GDM1 (cell line): Measurements from ENCODE around the gene OTUD7B.
A peak's percentile ranks its signal among the peaks of the same experiment; 100 is the strongest.
"Not testable (repeated sequence)": the region's sequence is repeated elsewhere in the genome, so short reads cannot be mapped to it uniquely, and the experiment has no call there.

Source experiments
- DNase-seq: peaks from one replicate; lab custom pipeline; 2025; lab: John Stamatoyannopoulos, UW

OTUD7B gene

GRCh38 chr1:150010393-150011115, at the start of gene OTUD7B:
Gene OTUD7B (minus strand): TSS chr1:150010726. CDS start chr1:149977510, 33,216 bp downstream.
- no peak for DNase-seq

DNA sequence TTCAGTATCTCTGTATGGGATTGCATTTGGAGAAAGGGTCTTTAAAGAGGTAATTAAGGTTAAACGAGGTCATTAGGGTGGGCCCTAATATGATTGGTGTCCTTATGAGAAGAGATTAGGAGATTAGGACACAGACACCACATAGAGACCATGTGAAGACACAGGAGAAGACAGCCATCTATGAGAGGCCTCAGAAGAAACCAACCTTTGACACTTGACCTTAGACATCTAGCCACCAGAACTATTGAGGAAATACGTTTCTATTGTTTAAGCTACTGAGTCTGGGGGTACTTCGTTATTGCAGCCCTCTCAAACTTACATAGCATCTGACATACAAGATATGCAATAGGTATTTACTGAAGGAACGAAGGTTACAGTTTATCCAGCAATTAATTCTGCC, 49.7 kb upstream of the OTUD7B start:
- no peak for DNase-seq

GRCh38 chr1:150056407-150056806, 45.9 kb upstream of the OTUD7B start:
- DNase-seq: no peak

DNA sequence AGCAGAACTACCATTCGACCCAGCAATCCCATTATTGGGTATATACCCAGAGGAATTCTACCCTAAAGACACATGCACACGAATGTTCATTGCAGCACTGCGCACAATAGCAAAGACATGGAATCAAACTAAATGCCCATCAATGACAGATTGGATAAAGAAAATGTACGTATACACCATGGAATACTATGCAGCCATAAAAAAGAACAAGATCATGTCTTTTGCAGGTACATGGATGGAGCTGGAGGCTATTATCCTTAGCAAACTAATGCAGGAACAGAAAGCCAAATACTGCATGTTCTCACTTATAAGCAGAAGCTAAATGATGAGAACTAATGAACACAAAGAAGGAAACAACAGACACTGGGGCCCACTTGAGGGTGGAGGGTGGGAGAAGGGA, 45.0 kb upstream of the OTUD7B start:
- not testable (repeated sequence) for DNase-seq

DNA sequence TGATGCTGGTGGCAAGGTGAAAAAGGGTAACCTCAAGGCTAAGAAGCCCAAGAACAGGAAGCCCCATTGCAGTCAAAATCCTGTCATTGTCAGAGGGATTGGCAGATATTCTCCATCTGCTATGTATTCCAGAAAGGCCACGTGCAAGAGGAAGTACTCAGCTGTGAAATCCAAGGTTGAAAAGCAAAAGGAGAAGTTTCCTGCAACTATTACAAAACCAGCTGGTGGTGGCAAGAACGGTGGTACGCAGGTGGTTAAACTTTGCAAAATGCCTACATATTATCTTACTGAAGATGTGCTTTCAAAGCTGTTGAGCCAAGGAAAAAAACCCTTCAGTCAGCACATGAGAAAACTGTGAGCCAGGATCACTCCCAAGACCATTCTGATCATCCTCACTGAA, 43.4 kb upstream of the OTUD7B start:
- DNase-seq: peak; percentile 12

GRCh38 chr1:150051905-150052412, 41.4 kb upstream of the OTUD7B start:
- DNase-seq: peak; percentile 4

DNA sequence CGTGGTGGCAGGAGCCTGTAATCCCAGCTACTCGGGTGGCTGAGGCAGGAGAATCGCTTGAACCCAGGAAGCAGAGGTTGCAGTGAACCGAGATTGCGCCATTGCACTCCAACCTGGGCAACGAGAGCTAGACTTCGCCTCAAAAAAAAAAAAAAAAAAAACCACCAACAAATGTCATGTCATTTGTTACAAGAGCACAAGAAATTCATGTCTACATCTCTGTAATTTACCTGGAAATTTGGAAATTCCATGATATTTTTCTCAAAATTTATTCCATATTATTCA, 40.5 kb upstream of the OTUD7B start:
- no peak for DNase-seq

- DNase-seq: no peak
Observed at GRCh38 chr1:150049926-150050325, 39.4 kb upstream of the OTUD7B start.

DNA sequence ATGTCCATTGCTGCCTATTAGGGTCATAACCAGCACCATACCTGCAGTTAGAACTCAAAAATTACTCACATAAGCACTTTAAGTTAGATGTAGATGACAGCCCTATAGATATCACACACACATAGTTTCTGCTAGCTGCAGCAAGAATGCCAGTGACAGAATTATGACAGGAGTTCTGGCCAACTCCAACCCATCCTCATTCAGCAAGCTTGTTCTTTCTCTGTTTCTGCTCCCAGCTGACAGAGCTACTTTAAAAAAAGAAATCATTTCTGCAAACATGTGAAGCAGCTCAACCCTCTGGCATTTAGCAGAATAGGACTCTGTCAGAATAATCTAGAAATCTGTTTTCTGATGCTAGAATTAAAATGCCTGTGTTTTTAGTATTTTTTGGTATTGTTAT, 23.8 kb upstream of the OTUD7B start:
- no peak for DNase-seq

GRCh38 chr1:150028322-150028721, 17.8 kb upstream of the OTUD7B start:
- DNase-seq: no peak

DNA sequence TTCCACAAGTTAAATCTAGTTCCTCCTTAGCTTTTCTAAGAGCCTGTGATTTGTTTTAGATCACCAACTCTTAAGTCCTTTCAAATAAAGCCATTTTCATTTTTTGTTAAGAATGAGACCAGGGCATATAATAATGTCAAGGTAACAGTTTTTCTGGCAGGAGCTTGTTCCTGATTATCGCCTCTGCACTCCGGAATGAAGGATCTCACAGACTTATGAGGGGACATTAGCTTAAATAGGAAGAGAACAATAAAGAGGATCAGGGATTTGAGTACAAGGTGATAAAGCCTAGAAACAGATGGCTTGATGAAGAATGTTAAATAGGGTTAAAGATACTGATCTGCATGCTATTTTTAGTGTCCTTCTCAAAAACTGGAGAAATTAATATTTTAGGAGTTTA, 13.6 kb upstream of the OTUD7B start:
- DNase-seq: no peak

GRCh38 chr1:150022357-150022756, 11.8 kb upstream of the OTUD7B start:
- no peak for DNase-seq

GRCh38 chr1:150021191-150021694, 10.7 kb upstream of the OTUD7B start:
- DNase-seq: no peak

GRCh38 chr1:150020711-150021110, 10.2 kb upstream of the OTUD7B start:
- DNase-seq: no peak

DNA sequence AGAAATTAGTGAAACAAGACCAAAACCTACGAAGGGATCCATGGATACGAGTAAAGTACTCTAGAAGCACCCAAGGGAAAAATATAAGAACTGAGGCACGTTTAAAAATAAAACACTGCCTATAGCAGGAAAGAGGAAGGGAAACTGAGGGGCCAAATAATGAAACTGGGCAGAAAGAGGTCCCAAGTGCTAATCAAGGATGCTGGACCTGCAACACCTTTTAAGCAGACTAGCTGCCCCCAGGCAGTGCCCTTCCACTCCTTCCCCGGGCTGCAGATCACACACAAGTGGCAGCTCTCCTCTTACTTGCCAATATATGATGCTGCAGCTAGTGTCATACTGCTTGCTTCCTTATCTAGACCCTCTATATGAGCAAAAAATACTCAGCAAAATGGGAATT, 7.6 kb upstream of the OTUD7B start:
- no peak for DNase-seq

- no peak for DNase-seq
Observed at GRCh38 chr1:150017206-150017750, 6.8 kb upstream of the OTUD7B start.

DNA sequence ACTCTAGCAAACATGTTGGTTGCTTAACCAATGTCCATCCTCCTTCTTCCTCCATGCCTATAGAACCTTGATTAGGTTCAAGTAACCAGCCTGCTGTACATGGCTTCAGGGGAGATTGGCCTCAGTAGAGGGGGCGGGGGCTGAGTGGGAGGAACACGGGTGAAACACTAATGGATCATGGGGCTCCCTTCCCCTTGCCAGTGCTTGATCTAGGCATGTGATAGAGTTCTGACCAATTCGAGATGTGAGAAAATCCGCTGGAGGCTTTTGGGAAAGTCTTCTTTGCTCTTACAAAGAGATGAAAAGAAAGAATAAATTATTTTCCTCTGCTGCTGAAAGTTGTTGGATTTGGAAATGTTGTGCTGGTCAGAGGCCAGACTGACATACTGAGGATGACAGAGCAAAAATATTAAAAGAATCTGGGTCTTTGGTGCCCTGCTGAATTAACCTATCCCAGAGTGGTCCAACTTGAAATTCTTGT, 5.2 kb upstream of the OTUD7B start:
- no peak for DNase-seq

DNA sequence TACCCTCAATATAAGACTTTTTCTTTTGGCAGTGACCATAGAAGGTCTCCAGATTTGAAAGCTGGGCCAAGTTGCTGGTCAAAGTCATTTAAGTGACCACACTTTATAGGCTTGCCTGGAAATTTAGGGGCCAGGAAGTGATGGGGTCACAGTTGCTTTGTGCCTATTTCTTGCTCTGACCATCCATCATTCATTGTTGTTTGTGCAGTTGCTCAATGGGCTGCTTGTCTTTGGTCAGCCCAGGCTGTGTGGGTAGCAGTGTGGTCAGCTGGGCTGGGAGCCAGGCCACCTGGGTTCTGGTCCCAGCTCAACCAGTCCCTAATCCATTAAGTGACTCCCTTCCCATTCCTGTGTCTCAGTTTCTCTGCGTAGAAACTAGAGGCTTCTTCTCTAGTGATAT, 2.1 kb upstream of the OTUD7B start:
- DNase-seq: no peak

DNA sequence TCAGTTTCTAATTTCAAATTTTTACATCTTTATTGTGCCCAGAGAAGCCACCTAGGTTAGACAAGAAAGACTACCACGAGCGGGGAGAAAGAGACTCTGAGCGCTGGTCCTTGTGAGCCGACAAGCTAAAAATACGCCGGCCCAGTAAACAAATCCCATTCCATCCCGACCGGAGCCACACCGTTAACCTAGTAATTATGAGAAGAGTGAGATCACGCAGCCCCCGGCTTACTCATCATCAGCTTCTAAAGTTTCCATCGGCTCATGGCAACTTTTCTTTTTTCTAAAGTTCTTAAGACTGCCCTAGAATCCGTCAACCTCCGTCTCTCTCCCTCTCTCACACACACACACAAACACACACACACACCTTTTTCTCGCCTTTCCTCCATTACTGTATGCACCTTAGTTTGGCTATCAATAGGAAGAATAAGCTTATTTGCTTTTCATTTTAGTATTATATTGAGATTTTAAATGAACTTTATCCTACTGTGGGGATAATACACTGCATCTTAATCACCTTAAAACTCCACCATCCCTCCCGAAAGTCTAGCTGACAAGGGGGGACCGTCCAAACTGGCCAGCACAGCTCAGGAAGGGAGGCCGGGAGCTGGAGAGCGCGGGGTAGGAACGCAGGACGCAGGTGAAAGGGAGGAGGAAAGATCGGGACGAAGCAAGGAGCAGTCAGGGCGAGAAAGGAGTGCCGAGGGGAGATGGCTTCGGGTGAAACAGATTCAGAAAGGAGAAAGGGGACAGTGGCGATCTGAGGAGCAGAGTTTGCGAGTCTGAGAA, 728 bp downstream of the OTUD7B start:
- no peak for DNase-seq

DNA sequence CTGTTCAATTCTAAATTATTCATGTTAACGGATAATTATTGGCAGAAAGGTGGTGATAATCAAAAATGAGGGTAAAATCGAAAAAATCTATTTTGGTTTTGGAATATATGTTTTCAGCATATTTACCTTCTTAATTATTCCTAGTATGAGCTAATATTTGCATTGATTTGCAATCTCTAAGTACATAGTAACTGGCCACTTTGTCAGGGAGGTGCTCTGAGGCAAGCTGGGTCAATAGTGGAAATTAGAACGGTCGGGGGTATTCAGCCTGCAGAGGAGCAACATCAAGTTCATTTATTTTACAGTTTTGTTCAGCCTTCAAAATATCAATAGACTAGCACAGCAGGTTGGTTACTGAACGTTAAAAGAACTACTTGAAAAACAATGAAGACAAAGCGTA, 1.8 kb downstream of the OTUD7B start:
- DNase-seq: no peak

- DNase-seq: no peak
Observed at GRCh38 chr1:150006881-150007421, 3.6 kb downstream of the OTUD7B start.

DNA sequence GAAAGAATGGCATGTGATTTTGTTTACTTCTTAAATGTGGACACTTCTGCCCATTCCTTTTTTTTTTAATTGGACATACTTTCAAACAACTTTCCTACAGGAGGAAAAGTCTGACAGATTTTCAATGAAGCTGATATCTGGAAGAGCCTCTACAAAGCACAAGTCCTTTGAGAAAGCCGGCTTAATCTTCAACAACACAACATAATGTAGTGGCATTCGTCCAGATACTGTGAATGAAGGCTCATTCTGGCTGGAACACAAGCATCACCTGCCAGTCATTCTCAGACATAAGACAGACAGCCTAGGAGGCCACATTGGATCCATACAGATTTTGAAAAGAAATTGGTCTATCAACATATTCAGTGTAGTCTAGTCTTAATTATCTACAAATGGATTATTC, 4.9 kb downstream of the OTUD7B start:
- no peak for DNase-seq

- no peak for DNase-seq
Observed at GRCh38 chr1:150003801-150004200, 6.7 kb downstream of the OTUD7B start.
